ENCODE data around the gene AK4. TPM values are rescaled to one million over a fixed set of nuclear protein-coding genes. Genes with fewer than 3 reads are reported as not detected.

AK4 gene
- total RNA-seq, 1 donor from 2014 or later, result 133 TPM

DNA sequence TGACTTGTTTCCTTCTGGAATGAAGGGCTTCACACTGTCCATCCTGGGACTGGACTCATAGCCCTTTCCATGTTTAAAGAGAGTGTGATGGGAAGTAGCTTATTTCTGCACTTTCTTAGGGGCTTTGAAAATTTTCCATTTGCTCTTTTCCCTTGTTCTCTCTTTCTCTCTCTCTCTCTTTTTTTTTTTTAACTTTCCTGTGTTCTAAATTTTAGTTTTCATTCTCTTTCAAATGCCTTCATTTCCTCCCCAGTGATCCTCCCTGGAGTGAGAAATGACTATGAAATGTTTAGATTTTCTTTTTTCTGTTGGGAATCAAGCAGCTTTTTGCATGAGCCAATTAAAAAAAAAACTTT is 2.1 kb downstream of the AK4 start:
- no peaks in the 10 kb centered on the region for H3K9me3 Mint-ChIP-seq (ENCODE audit: unreplicated experiment)
- H3K36me3 Mint-ChIP-seq (ENCODE audit: low read depth, unreplicated experiment), result peaks cover 14% of the 10 kb centered on the region
- H3K27me3 Mint-ChIP-seq (ENCODE audit: low read depth, unreplicated experiment), result peaks cover 9% of the 10 kb centered on the region
- TF ChIP-seq EZH2 (IDR thresholded peaks at IDR 0.05; ENCODE audit: insufficient read depth, low read length), result no peak
- TF ChIP-seq, protein P1, sequence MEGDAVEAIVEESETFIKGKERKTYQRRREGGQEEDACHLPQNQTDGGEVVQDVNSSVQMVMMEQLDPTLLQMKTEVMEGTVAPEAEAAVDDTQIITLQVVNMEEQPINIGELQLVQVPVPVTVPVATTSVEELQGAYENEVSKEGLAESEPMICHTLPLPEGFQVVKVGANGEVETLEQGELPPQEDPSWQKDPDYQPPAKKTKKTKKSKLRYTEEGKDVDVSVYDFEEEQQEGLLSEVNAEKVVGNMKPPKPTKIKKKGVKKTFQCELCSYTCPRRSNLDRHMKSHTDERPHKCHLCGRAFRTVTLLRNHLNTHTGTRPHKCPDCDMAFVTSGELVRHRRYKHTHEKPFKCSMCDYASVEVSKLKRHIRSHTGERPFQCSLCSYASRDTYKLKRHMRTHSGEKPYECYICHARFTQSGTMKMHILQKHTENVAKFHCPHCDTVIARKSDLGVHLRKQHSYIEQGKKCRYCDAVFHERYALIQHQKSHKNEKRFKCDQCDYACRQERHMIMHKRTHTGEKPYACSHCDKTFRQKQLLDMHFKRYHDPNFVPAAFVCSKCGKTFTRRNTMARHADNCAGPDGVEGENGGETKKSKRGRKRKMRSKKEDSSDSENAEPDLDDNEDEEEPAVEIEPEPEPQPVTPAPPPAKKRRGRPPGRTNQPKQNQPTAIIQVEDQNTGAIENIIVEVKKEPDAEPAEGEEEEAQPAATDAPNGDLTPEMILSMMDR (IDR thresholded peaks at IDR 0.05; ENCODE audit: insufficient read depth, low read depth, low read length), result no peak
- Histone ChIP-seq H2AFZ (ENCODE audit: low read depth, low read length) (no peak overlapping the region), H3K79me2 (ENCODE audit: insufficient read depth, low read length) (no peaks in the 10 kb centered on the region), H3K9me3 (ENCODE audit: insufficient read depth, low read depth, low read length) (no peaks in the 10 kb centered on the region), H3K9ac (ENCODE audit: low read length) (no peak overlapping the region), H3K27me3 (ENCODE audit: insufficient read depth, low read length) (peaks cover 24% of the 10 kb centered on the region), H4K20me1 (ENCODE audit: insufficient read depth, low read length) (peaks cover 3% of the 10 kb centered on the region), H3K4me2 (ENCODE audit: low read length) (no peak overlapping the region), H3K4me3 (ENCODE audit: insufficient read depth, low read depth, low read length) (no peak overlapping the region), H3K4me1 (ENCODE audit: insufficient read depth, low read length) (no peaks in the 10 kb centered on the region), H3K36me3 (ENCODE audit: insufficient read depth, low read length) (no peaks in the 10 kb centered on the region), H3K27ac (ENCODE audit: low read depth, low read length) (no peak overlapping the region)
- FAIRE-seq (no peak), DNase-seq (ENCODE audit: low read depth) (no peak)
- H3K4me1 Mint-ChIP-seq (ENCODE audit: low read depth, unreplicated experiment), result peaks cover 11% of the 10 kb centered on the region
- no peak overlapping the region for H3K27ac Mint-ChIP-seq (ENCODE audit: unreplicated experiment)
- H3K4me3 Mint-ChIP-seq (ENCODE audit: unreplicated experiment), result peak overlapping the region; percentile 97

DNA sequence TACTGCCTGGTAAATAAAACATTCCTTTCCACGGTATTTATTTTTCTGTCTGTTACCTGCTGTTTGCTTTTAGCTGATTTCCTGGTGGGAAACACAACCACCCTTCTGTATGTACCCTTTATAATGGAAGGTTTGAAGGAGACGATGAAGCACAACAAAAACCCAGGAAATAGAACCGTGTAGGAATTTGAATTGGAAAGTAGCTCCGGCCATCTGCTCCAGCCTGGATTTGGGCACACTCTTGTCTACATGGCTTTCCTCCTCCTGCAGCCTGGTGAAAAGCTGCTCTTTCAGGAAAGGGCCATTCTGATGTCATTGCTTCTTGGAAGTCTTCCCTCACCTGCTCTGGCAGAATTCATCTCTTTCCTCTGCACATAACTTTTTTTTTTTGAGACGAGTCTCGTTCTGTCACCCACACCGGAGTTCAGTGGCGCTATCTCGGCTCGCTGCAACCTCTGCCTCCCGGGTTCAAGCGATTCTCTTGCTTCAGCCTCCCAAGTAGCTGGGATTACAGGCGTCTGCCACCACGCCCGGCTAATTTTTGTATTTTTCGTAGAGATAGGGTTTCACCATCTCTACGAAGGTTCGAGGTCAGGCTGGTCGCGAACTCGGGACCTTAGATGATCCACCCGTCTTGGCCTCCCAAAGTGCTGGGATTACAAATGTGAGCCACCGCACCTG is 2.7 kb downstream of the AK4 start:
- Mint-ChIP-seq H3K27me3 (ENCODE audit: low read depth, unreplicated experiment) (peaks cover 4% of the 10 kb centered on the region), H3K4me3 (ENCODE audit: unreplicated experiment) (peak overlapping the region; percentile 97), H3K4me1 (ENCODE audit: low read depth, unreplicated experiment) (peaks cover 11% of the 10 kb centered on the region), H3K27ac (ENCODE audit: unreplicated experiment) (no peak overlapping the region), H3K9me3 (ENCODE audit: unreplicated experiment) (no peaks in the 10 kb centered on the region), H3K36me3 (ENCODE audit: low read depth, unreplicated experiment) (peaks cover 14% of the 10 kb centered on the region)
- H3K27ac ChIP-seq (ENCODE audit: low read depth, low read length), result no peak overlapping the region
- H3K79me2 ChIP-seq (ENCODE audit: insufficient read depth, low read length), result no peaks in the 10 kb centered on the region
- no peak overlapping the region for H3K9ac ChIP-seq (ENCODE audit: low read length)
- no peak for FAIRE-seq
- no peak for TF ChIP-seq EZH2 (IDR thresholded peaks at IDR 0.05; ENCODE audit: insufficient read depth, low read length)
- TF ChIP-seq, protein P1 (IDR thresholded peaks at IDR 0.05; ENCODE audit: insufficient read depth, low read depth, low read length), result no peak
- no peaks in the 10 kb centered on the region for H3K4me1 ChIP-seq (ENCODE audit: insufficient read depth, low read length)
- H3K4me3 ChIP-seq (ENCODE audit: insufficient read depth, low read depth, low read length), result no peak overlapping the region
- H3K36me3 ChIP-seq (ENCODE audit: insufficient read depth, low read length), result no peaks in the 10 kb centered on the region
- H2AFZ ChIP-seq (ENCODE audit: low read depth, low read length), result no peak overlapping the region
- peaks cover 23% of the 10 kb centered on the region for H3K27me3 ChIP-seq (ENCODE audit: insufficient read depth, low read length)
- H4K20me1 ChIP-seq (ENCODE audit: insufficient read depth, low read length), result peaks cover 3% of the 10 kb centered on the region
- H3K9me3 ChIP-seq (ENCODE audit: insufficient read depth, low read depth, low read length), result no peaks in the 10 kb centered on the region
- no peak for DNase-seq (ENCODE audit: low read depth)
- no peak overlapping the region for H3K4me2 ChIP-seq (ENCODE audit: low read length)

DNA sequence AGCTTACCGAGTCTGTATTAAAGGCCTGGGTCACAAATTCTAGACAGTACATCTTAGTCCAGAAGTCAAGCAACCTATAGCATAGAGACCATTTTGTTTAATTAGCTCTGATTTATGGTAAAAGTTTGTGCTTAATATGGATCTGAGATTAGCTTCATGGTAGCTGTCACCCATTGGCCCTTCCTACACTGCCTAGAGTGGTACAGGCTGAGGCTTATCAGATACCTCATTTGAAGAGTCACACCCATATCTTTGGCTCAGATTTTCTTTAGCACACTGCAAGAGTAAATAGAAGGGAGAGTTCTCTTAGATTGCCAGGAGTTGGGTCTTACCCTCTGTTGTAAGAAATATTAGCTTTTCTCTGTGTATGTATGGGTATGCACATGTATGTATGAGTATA is 3.6 kb downstream of the AK4 start:
- no peak overlapping the region for H3K4me3 ChIP-seq (ENCODE audit: insufficient read depth, low read depth, low read length)
- Mint-ChIP-seq H3K27me3 (ENCODE audit: low read depth, unreplicated experiment) (peaks cover under 1% of the 10 kb centered on the region), H3K9me3 (ENCODE audit: unreplicated experiment) (no peaks in the 10 kb centered on the region), H3K27ac (ENCODE audit: unreplicated experiment) (no peak overlapping the region), H3K4me3 (ENCODE audit: unreplicated experiment) (no peak overlapping the region), H3K36me3 (ENCODE audit: low read depth, unreplicated experiment) (peaks cover 14% of the 10 kb centered on the region), H3K4me1 (ENCODE audit: low read depth, unreplicated experiment) (peaks cover 11% of the 10 kb centered on the region)
- H3K4me2 ChIP-seq (ENCODE audit: low read length), result no peak overlapping the region
- no peak overlapping the region for H3K9ac ChIP-seq (ENCODE audit: low read length)
- FAIRE-seq (no peak), DNase-seq (ENCODE audit: low read depth) (no peak)
- no peaks in the 10 kb centered on the region for H3K79me2 ChIP-seq (ENCODE audit: insufficient read depth, low read length)
- H4K20me1 ChIP-seq (ENCODE audit: insufficient read depth, low read length), result peaks cover 3% of the 10 kb centered on the region
- H3K9me3 ChIP-seq (ENCODE audit: insufficient read depth, low read depth, low read length), result no peaks in the 10 kb centered on the region
- no peak for TF ChIP-seq EZH2 (IDR thresholded peaks at IDR 0.05; ENCODE audit: insufficient read depth, low read length)
- TF ChIP-seq, protein P1 (IDR thresholded peaks at IDR 0.05; ENCODE audit: insufficient read depth, low read depth, low read length), result no peak
- H3K36me3 ChIP-seq (ENCODE audit: insufficient read depth, low read length), result no peaks in the 10 kb centered on the region
- no peak overlapping the region for H3K27ac ChIP-seq (ENCODE audit: low read depth, low read length)
- peaks cover 16% of the 10 kb centered on the region for H3K27me3 ChIP-seq (ENCODE audit: insufficient read depth, low read length)
- no peaks in the 10 kb centered on the region for H3K4me1 ChIP-seq (ENCODE audit: insufficient read depth, low read length)
- no peak overlapping the region for H2AFZ ChIP-seq (ENCODE audit: low read depth, low read length)
